NCI-H187 (cell line): ENCODE measurements around the gene GLYATL3.

Experiments used
- DNase-seq, 2 experiments: peaks; one replicate each; lab custom pipeline; 2025; lab: John Stamatoyannopoulos, UW

Gene GLYATL3

DNA sequence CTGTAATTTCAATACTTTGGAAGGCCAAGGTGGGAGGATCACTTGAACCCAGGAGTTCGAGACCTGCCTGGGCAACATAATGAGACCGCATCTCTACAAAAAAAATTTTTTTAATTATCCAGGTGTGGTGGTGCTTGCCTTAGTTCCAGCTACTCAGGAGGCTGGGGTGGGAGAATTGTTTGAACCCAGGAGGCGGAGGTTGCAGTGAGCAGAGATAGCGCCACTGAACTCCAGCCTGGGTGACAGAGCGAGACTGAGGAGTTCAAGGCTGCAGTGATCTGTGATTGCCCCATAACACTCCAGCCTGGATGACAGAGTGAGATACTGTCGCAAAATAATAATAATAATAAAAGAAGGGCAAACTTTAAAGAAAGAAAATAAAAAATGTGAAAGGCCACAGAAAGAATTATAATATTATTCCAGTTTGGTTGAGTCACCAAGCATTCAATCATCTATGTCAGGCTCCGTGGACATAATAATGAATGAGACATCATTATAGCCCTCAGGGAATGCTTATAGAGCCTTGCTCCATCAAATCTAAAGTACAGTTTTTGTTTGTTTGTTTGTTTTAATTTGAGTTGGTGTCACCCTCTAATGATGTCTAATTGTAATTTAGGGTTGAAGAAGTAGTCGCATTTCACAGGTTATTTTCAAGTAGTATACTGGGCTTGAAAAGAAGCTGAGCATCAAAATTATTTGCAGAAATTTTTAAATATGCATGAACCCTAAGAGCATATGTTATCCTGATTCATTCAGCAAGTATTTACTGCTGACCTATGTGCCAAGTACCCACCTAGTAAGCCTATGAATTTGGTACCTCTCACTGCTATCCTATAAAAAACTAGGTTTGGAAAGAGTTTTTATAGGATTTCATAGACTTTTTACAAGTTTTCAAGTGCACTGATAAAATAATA is 15.1 kb downstream of the GLYATL3 start:
- DNase-seq = no peak

- DNase-seq = no peak
These were observed 15.9 kb downstream of the GLYATL3 start for GRCh38 chr6:49515485-49516146.

DNA sequence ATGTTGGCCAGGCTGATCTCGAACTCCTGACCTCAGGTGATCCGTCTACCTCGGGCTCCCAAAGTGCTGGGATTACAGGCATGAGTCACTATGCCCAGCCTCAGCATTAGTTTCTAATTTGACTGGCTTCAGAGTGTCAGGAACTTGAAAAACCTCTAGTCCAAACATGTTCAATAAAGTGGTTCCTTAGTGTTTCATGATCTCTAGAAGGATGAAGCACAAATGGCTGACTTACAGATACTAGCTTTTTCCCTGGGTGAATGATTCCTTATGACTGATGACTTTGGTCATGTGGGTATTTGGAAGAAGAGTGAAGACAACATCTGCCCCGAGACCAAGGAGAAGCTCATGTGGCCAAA is 16.4 kb downstream of the GLYATL3 start:
- no peak for DNase-seq

DNA sequence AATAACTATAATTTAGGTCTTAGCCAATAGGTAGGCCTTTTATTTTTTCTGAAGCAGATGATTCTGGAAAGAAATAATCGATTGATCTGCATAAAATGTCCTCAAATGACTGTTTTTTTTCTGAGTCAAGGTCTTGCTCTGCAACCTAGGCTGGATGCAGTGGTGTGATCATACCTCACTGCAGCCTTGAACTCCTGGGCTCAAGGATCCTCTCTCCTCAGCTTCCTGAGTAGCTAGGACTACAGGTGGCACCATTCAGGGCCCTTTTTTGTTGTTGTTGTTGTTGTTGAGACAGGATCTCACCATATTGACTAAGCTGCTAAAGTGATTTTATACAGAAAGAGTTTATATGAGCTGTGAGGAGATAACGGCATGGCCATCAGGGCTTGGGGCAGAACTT is 18.2 kb downstream of the GLYATL3 start:
- no peak for DNase-seq

DNA sequence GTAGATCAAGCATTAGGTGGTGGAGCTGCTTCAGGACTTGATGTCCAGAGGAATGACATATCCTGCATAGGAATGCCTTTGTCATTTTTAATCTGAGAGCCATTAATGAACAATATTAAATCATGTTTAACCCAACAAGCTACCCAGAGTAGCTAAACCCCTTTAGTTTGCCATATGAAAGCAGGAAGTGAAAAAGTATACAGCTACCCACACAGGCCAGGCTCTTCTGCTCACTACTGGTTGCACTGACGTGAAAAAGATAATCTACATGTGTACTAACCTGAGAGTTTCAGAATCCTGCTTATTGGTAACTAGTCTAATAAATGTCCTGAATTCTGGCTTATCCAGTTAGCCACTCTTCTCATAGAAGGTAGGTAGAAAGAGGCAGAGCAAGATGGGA is 19.9 kb downstream of the GLYATL3 start:
- DNase-seq = no peak

DNA sequence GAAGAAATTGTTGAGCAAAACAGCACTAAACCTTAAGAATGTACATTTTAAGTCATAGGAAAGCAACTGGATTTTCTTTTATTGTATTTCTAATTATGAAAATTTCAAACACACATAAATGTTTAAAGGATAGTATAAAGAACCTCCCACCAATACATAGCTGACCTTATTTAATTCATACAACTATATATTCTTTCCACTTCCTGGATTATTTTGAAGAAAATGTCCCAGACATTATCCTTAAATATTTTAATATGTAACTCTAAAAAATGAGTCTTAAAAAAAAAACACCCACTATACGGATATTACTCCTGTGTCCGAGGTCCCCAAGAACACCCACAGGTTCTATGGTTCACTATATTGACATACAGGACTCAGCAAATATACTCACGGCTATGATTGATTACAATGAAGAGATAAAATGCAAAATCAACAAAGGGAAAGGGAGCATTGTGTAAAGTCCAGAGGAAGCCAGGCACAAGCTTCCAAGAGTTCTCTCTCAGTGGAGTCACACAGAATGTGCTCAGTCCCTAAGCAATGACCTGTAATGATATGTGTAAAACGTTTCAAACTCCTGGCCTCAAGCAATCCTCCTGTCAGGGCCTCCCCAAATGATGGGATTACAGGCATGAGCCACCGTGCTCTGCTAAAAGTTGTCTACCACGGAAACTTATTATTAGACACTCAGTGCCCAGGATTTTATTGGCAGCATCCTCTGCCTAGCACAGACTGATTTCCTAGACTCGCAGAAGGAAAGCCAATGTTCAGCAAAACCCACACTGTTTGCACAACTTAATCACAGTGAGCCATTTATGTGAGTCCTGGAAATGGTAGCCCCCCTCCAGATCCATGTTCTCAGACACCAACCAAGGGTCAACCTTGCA is 23.2 kb downstream of the GLYATL3 start:
- DNase-seq = no peak

- no peak for DNase-seq
These were observed 24.2 kb downstream of the GLYATL3 start for GRCh38 chr6:49523901-49524300.

GRCh38 chr6:49524541-49524940 is 24.8 kb downstream of the GLYATL3 start:
- DNase-seq = no peak

DNA sequence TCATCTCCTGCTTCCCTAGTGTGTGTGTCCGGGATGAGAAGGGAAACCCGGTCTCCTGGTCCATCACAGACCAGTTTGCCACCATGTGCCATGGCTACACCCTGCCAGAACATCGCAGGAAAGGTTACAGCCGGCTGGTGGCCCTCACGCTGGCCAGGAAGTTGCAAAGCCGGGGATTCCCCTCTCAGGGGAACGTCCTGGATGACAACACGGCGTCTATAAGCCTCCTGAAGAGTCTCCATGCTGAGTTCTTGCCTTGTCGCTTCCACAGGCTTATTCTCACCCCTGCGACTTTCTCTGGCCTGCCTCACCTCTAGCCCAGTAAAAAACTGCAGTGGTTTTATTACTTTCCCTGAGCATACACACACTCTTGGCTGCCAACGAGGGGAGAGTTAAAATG is 26.9 kb downstream of the GLYATL3 start:
- DNase-seq = no peak

- DNase-seq = no peak
These were observed 27.6 kb downstream of the GLYATL3 start for GRCh38 chr6:49527320-49527719.

- no peak for DNase-seq
These were observed 28.8 kb downstream of the GLYATL3 start for GRCh38 chr6:49528571-49528970.

GRCh38 chr6:49530141-49530776 is 30.5 kb downstream of the GLYATL3 start:
- no peak for DNase-seq

- no peak for DNase-seq
These were observed 32.2 kb downstream of the GLYATL3 start for GRCh38 chr6:49531774-49532569.

DNA sequence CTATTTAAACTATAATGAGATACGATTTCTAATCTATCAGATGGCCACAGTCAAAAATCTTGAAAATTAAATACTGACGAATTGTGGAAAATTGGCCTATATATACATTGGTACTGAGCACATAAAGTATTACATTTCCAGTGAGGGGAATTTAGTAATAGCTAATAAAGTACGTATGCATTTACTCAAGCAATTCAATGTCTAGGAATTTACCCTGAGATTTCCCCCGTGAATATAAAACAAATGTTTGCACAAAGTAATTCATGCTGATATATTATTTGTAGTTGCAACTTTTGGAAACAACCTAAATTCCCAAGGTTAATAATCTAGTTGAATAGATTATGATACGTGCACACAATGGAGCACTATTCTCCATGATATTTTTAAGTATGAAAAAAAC is 36.1 kb downstream of the GLYATL3 start:
- DNase-seq = no peak

DNA sequence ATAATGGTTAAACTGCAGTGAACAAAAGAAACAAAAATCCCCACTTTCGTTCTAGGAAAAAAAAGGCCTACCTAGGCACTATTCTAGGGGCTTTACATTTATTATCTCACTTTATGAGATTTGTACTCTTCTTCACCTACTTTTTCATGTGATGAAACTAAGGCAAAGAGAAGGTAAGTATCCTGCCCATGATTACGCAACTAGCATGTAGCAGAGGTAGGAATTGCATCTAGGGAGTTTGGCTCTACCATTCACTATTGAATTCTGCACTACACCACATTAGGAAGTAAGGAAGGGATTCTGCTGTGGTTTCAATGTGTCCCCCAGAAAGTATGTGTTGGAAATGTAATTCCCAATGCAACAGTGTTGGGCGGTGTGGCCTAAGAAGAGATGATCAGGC is 39.4 kb downstream of the GLYATL3 start:
- DNase-seq = no peak

DNA sequence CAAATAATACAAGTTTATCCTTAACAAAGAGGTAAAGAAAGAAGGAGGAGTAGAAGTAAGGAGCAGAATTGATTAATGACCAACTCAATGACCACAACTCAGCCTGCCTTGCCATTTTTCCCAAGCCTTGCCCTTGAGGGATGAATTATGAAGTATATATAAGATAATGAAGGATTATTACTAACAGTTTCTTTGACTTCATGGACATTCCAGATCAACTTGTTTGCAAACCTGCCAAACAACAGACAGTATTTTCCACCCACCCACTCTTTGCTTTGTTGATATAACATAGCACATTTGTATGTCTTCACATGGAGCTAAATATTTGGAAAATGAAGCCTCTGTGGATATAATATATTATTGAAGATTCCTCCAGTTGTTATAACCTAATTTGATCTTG is 40.9 kb downstream of the GLYATL3 start:
- no peak for DNase-seq

DNA sequence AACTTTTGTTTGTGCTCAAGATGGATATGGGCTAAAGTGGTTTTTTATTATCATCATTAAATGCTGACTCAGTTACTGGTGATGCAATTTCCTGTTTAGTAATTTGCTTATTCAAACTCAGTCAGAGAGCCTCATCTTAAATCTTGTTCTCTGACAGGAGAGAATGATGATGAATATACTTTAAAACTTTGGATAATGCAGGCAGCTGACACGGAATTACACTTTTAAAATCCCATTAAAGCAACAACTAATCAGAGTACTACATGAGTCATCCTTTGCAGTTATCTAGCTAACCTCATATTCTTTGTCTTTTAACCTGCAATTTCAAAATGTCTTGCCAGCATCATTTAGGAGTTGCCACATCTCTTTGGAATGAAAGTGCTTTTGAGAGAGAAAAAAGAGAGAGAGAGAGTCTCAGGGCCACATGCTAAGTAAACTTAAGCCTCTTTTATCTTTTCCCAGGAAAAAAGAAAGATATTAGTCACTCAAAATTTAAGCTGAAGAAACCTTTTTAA is 41.5 kb downstream of the GLYATL3 start:
- DNase-seq = no peak

DNA sequence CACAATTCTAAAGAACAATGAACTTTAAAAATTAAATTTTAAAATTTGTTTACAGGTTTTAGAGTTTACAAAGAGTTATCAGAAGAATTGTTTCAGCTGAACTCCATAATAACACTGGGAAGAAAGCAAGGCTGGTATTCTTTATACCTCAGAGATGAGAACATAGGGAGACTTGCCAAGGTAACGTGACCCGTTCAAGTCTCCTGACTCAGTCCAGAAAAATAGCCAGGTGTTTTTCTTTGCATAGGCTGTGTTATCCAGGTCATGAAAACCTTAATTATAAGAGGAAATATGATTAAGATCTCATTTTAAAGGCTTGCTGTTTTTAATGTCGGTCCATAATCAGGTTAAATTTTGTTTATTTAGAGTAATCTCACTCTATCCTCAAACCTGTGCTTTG is 42.2 kb downstream of the GLYATL3 start:
- no peak for DNase-seq

GRCh38 chr6:49543087-49543858 is 43.5 kb downstream of the GLYATL3 start:
- no peak for DNase-seq

DNA sequence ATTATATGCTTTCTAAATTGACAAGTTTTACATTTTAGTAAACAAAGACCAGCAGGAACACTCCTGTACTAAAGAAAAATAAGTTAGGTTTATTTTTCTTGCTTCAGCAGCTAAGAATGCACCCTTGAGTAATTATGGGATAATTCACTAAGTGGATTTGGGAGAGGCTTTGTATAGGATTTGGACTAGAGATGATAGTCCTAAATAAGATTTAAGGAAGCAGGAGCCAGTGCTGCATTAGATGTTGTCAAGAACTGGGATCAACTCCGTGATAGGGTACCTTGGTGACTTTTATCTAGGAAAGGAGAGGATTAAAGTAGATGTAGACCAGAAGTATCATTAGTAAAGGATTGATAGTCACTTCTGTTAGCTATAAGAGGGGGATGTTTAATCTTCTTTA is 46.6 kb downstream of the GLYATL3 start:
- DNase-seq = no peak
